T-cell (primary cell): ENCODE results near the gene KDM4B. TPM values are rescaled to one million over a fixed set of nuclear protein-coding genes. Genes with fewer than 3 reads are reported as not detected.

Experiments used
- ATAC-seq, 4 experiments: fragments of 200-7000 bp in 3 of 4; fragments of 150-1000 bp in 1 of 4; cut with Tn5 transposase; replicated peaks in 1 of 4; 1 replicate in 3 of 4; 2 replicates in 1 of 4; pipeline ENCODE4 v1.10.0; 2021; ENCODE audit warnings: moderate library complexity in 3 of 4, mild to moderate bottlenecking in 2 of 4, moderate number of reproducible peaks in 1 of 4
- CTCF ChIA-PET, 2 donors: fragments of 300-600 bp; sonication (Branson Sonifier 250); formaldehyde crosslinking; loops; one replicate each; lab custom pipeline; 2022; ENCODE audit warnings: antibody characterized with exemption in 2 of 2; lab: Charles Lee
- POLR2A ChIA-PET, 2 donors: fragments of 300-600 bp; sonication (Branson Sonifier 250); formaldehyde crosslinking; loops; one replicate each; lab custom pipeline; 2022; ENCODE audit warnings: antibody characterized with exemption in 2 of 2; lab: Charles Lee
- DNase-seq, 35 experiments: peaks; one replicate each; pipeline versions ENCODE4 v3.0.0 to v3.0.0-alpha.2; 2013 to 2023
- H3K27ac ChIP-seq: one replicate; pipeline ENCODE4 v1.5.1; 2013; ENCODE audit warnings: low read length
- H3K27me3 ChIP-seq, 2 experiments: replicated peaks in 1 of 2; 1 replicate in 1 of 2; 2 replicates in 1 of 2; pipeline versions ENCODE4 v1.6.1 to v1.7.0; 2013; ENCODE audit warnings: low read length in 1 of 2, mixed read lengths in 1 of 2; ENCODE audit not compliant: control insufficient read depth in 2 of 2, insufficient read depth in 2 of 2; ENCODE audit errors: extremely low read depth in 1 of 2
- H3K36me3 ChIP-seq, 2 donors: 1 replicate in 1 of 2; 2 replicates in 1 of 2; pipeline versions ENCODE4 v1.6.1 to v1.7.0; 2013; ENCODE audit warnings: low read length in 1 of 2; ENCODE audit not compliant: control insufficient read depth in 2 of 2, insufficient read depth in 1 of 2; ENCODE audit errors: extremely low read depth in 1 of 2
- H3K4me1 ChIP-seq, 2 experiments: 1 replicate in 1 of 2; 2 replicates in 1 of 2; pipeline versions ENCODE4 v1.6.1 to v1.7.0; 2013; ENCODE audit warnings: low read length in 2 of 2, mixed read lengths in 1 of 2; ENCODE audit not compliant: insufficient read depth in 2 of 2, control insufficient read depth in 1 of 2; ENCODE audit errors: extremely low read depth in 1 of 2
- H3K4me3 ChIP-seq, 2 donors: 1 replicate in 1 of 2; 2 replicates in 1 of 2; pipeline versions ENCODE4 v1.5.1 to v1.7.0; 2013; ENCODE audit warnings: mild to moderate bottlenecking in 2 of 2, low read length in 1 of 2, moderate library complexity in 1 of 2; ENCODE audit not compliant: control insufficient read depth in 1 of 2; ENCODE audit errors: extremely low read depth in 1 of 2
- H3K9me3 ChIP-seq: 2 replicates; pipeline ENCODE4 v1.7.0; 2013
- H3K27ac Mint-ChIP-seq, 2 donors: one replicate each; pipeline ENCODE4 v1.8.0; 2020 to 2021; ENCODE audit warnings: mild to moderate bottlenecking in 2 of 2, mixed read lengths in 2 of 2
- H3K27me3 Mint-ChIP-seq, 2 donors: one replicate each; pipeline ENCODE4 v1.8.0; 2021 to 2022; ENCODE audit warnings: mixed read lengths in 2 of 2
- H3K36me3 Mint-ChIP-seq: one replicate; pipeline ENCODE4 v1.8.0; 2021; ENCODE audit warnings: mixed read lengths
- H3K4me1 Mint-ChIP-seq, 3 donors: one replicate each; pipeline ENCODE4 v1.8.0; 2020 to 2022; ENCODE audit warnings: mixed read lengths in 3 of 3, mild to moderate bottlenecking in 1 of 3
- H3K4me3 Mint-ChIP-seq, 3 donors: one replicate each; pipeline ENCODE4 v1.8.0; 2020 to 2022; ENCODE audit warnings: mild to moderate bottlenecking in 3 of 3, mixed read lengths in 3 of 3, moderate library complexity in 3 of 3
- H3K9me3 Mint-ChIP-seq, 3 donors: one replicate each; pipeline ENCODE4 v1.8.0; 2020 to 2022; ENCODE audit warnings: mixed read lengths in 3 of 3
- WGBS: methylation state at CpG from one replicate; pipeline ENCODE4 v1.1.5; 2013; ENCODE audit warnings: missing lambda C conversion rate; ENCODE audit not compliant: insufficient coverage; 5-methylcytosine and 5-hydroxymethylcytosine counted together
- total RNA-seq, 35 experiments: library from RNA in 6 of 35; stranded (reverse) in 6 of 35; fragments of 120-200 nt in 1 of 35; gene quantifications; one replicate each; pipeline versions ENCODE4 v1.2.1 to v1.2.4 and lab custom pipeline; 2013 to 2026

The KDM4B gene
- total RNA-seq, 5 donors from 2014 or later (not counting 1 experiment from before 2014, with no cell fraction given): 44.6 to 59.2 (median 47.8) TPM

DNA sequence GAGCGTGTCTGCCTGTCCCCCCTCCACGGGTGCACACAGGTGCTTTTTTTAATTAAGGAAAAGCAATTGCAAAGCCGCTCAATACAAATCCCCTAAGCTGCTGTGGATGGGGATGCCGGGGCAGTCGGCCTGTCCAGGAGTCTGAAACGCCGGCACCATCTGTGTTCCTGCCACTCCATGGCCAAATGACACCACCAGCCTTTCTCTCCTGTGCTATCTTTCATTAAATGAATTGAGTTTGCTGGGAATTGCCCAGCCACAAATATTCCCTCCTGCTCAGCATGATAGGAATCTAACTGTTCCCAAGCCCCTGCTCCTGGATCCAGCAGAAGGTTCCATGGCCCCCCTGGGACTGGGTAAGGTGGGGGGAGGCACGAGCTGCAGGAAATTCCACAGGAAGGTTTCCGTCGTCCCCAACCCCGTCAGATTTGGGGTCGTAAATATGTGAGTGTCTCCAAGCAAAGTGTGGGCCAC is 139.2 kb downstream of the KDM4B start:
- DNase-seq: no peak
- Mint-ChIP-seq H3K4me1 (no peaks in the 10 kb centered on the region), H3K36me3 (peaks cover 16% of the 10 kb centered on the region), H3K27ac (no peak overlapping the region), H3K27me3 (no peaks in the 10 kb centered on the region), H3K9me3 (no peaks in the 10 kb centered on the region), H3K4me3 (no peak overlapping the region)
- H3K4me3 ChIP-seq: no peak overlapping the region
- ChIA-PET CTCF (no interaction called here), POLR2A (no interaction called here)
- 95% methylated on average over 8 of the region's 12 CpGs for WGBS
- no peaks in the 10 kb centered on the region for H3K9me3 ChIP-seq
- peaks cover 0 to 2% of the 10 kb centered on the region in 2 experiments for H3K27me3 ChIP-seq
- H3K36me3 ChIP-seq: peaks cover 11 to 21% of the 10 kb centered on the region in 2 donors
- no peaks in the 10 kb centered on the region for H3K4me1 ChIP-seq
- no peak for ATAC-seq
- no peak overlapping the region for H3K27ac ChIP-seq

- Mint-ChIP-seq H3K27ac (no peak overlapping the region), H3K4me1 (no peaks in the 10 kb centered on the region), H3K4me3 (no peak overlapping the region), H3K27me3 (no peaks in the 10 kb centered on the region), H3K9me3 (no peaks in the 10 kb centered on the region), H3K36me3 (peaks cover 16% of the 10 kb centered on the region)
- Histone ChIP-seq H3K36me3 (peaks cover 11 to 23% of the 10 kb centered on the region in 2 donors), H3K9me3 (no peaks in the 10 kb centered on the region), H3K4me3 (no peak overlapping the region), H3K27me3 (peaks cover 0 to 2% of the 10 kb centered on the region in 2 experiments), H3K27ac (no peak overlapping the region), H3K4me1 (no peaks in the 10 kb centered on the region)
- DNase-seq (no peak), ATAC-seq (no peak)
- CTCF ChIA-PET: no interaction called here
- POLR2A ChIA-PET: no interaction called here
- WGBS: 92% methylated on average over 12 of the region's 13 CpGs
Measured at GRCh38 chr19:5108866-5109265, 140.0 kb downstream of the KDM4B start.

DNA sequence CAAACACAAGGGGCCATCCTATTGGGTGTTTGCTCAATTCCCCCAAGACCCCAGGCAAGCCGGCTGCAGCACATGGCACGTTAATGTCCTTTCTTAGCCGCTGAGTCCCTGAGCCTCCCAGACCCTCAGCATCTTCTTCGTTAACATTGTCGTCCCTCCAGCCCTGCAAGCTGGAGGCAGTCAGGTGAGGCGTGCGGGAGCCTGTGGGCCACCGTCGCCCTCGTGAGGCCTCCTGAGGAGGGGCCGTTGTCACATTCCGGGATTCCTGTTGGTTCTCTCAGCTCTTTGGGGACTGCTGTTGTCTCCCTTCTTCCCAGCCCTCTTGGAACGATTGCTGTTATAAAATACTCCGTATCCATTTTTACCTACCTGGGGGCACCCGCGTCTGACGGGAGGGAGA is 140.6 kb downstream of the KDM4B start:
- H3K4me1 ChIP-seq: no peaks in the 10 kb centered on the region
- ATAC-seq (no peak), DNase-seq (no peak)
- peaks cover 0 to 2% of the 10 kb centered on the region in 2 experiments for H3K27me3 ChIP-seq
- peaks cover 16% of the 10 kb centered on the region for H3K36me3 Mint-ChIP-seq
- no peak overlapping the region for H3K27ac Mint-ChIP-seq
- no peak overlapping the region for H3K27ac ChIP-seq
- H3K9me3 Mint-ChIP-seq: no peaks in the 10 kb centered on the region
- H3K4me3 Mint-ChIP-seq: no peak overlapping the region
- WGBS: 95% methylated on average over 14 of the region's 17 CpGs
- no peaks in the 10 kb centered on the region for H3K4me1 Mint-ChIP-seq
- CTCF ChIA-PET: no interaction called here
- POLR2A ChIA-PET: no interaction called here
- peaks cover 14 to 23% of the 10 kb centered on the region in 2 donors for H3K36me3 ChIP-seq
- H3K9me3 ChIP-seq: no peaks in the 10 kb centered on the region
- no peak overlapping the region for H3K4me3 ChIP-seq
- no peaks in the 10 kb centered on the region for H3K27me3 Mint-ChIP-seq

GRCh38 chr19:5110546-5110945 is 141.6 kb downstream of the KDM4B start:
- ChIA-PET POLR2A (no interaction called here), CTCF (no interaction called here)
- H3K27ac ChIP-seq: no peak overlapping the region
- DNase-seq: no peak
- WGBS: 96% methylated on average over 26 of the region's 27 CpGs
- H3K4me3 ChIP-seq: no peak overlapping the region
- Mint-ChIP-seq H3K4me3 (no peak overlapping the region), H3K4me1 (no peaks in the 10 kb centered on the region), H3K27ac (no peak overlapping the region), H3K9me3 (peaks cover 0 to under 1% (median 0%) of the 10 kb centered on the region in 3 donors), H3K27me3 (no peaks in the 10 kb centered on the region), H3K36me3 (peaks cover 21% of the 10 kb centered on the region)
- no peaks in the 10 kb centered on the region for H3K4me1 ChIP-seq
- peaks cover 17 to 23% of the 10 kb centered on the region in 2 donors for H3K36me3 ChIP-seq
- peaks cover 0 to 2% of the 10 kb centered on the region in 2 experiments for H3K27me3 ChIP-seq
- no peak for ATAC-seq
- no peaks in the 10 kb centered on the region for H3K9me3 ChIP-seq

GRCh38 chr19:5111051-5111450 is 142.1 kb downstream of the KDM4B start:
- Histone ChIP-seq H3K4me3 (no peak overlapping the region), H3K27ac (no peak overlapping the region), H3K36me3 (peaks cover 17 to 23% of the 10 kb centered on the region in 2 donors), H3K4me1 (no peaks in the 10 kb centered on the region), H3K9me3 (no peaks in the 10 kb centered on the region), H3K27me3 (peaks cover 0 to 2% of the 10 kb centered on the region in 2 experiments)
- Mint-ChIP-seq H3K4me3 (no peak overlapping the region), H3K36me3 (peaks cover 24% of the 10 kb centered on the region), H3K27ac (no peak overlapping the region), H3K9me3 (peaks cover 0 to 2% (median 0%) of the 10 kb centered on the region in 3 donors), H3K4me1 (no peaks in the 10 kb centered on the region), H3K27me3 (no peaks in the 10 kb centered on the region)
- no peak for ATAC-seq
- 89% methylated on average over 11 of the region's 21 CpGs for WGBS
- POLR2A ChIA-PET: no interaction called here
- DNase-seq: no peak
- CTCF ChIA-PET: no interaction called here

DNA sequence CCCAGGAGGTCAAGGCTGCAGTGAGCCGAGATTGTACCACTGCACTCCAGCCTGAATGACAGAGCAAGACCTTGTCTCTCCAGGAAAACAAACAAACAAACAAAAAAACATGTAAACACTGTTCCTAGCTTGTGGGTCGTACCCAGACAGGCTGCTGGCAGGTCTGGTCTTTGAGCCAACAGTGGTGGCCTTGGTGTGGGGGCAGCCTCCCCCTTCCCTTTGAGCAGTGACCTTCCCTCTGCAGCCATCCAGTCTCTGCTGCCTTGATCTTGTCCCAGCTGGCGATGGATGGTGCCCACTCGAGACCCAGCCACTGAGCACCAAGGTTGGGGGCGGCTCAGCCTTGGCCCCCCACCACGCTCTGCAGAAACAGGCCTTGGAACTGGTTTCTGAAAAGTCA is 143.3 kb downstream of the KDM4B start:
- peaks cover 29% of the 10 kb centered on the region for H3K36me3 Mint-ChIP-seq
- peaks cover 0 to 2% of the 10 kb centered on the region in 2 experiments for H3K27me3 ChIP-seq
- WGBS: 100% methylated on average over 3 of the region's 6 CpGs
- ATAC-seq: no peak
- DNase-seq: no peak
- H3K4me3 Mint-ChIP-seq: no peak overlapping the region
- H3K36me3 ChIP-seq: peaks cover 12 to 23% of the 10 kb centered on the region in 2 donors
- no peaks in the 10 kb centered on the region for H3K27me3 Mint-ChIP-seq
- H3K4me1 ChIP-seq: no peaks in the 10 kb centered on the region
- no peaks in the 10 kb centered on the region for H3K9me3 ChIP-seq
- no peak overlapping the region for H3K4me3 ChIP-seq
- H3K27ac Mint-ChIP-seq: no peak overlapping the region
- ChIA-PET POLR2A (no interaction called here), CTCF (no interaction called here)
- no peaks in the 10 kb centered on the region for H3K4me1 Mint-ChIP-seq
- no peak overlapping the region for H3K27ac ChIP-seq
- peaks cover 0 to 2% (median 0%) of the 10 kb centered on the region in 3 donors for H3K9me3 Mint-ChIP-seq
